HUES64 (cell line): ENCODE data around the gene KRT6A.

Source experiments
- H3K27ac ChIP-seq: 2 replicates; pipeline ENCODE4 v1.7.0; 2013; ENCODE audit warnings: low read depth, low read length, inconsistent platforms
- H3K27me3 ChIP-seq: 2 replicates; pipeline ENCODE4 v1.6.1; 2013; ENCODE audit warnings: mild to moderate bottlenecking, low read length; ENCODE audit not compliant: insufficient read depth
- H3K36me3 ChIP-seq: 2 replicates; pipeline ENCODE4 v1.6.1; 2013; ENCODE audit warnings: mild to moderate bottlenecking, low read length; ENCODE audit not compliant: insufficient read depth
- H3K4me1 ChIP-seq: 2 replicates; pipeline ENCODE4 v1.6.1; 2013; ENCODE audit warnings: mild to moderate bottlenecking, low read length, moderate library complexity; ENCODE audit not compliant: insufficient read depth
- H3K4me3 ChIP-seq: 2 replicates; pipeline ENCODE4 v1.5.1; 2013; ENCODE audit warnings: mild to moderate bottlenecking, low read length, moderate library complexity
- H3K9ac ChIP-seq: 2 replicates; pipeline ENCODE4 v1.6.1; 2013; ENCODE audit warnings: mild to moderate bottlenecking, low read depth, low read length
- H3K9me3 ChIP-seq: 2 replicates; pipeline ENCODE4 v1.6.1; 2013; ENCODE audit warnings: low read depth, low read length; ENCODE audit not compliant: insufficient read depth
- WGBS: fragments of 150-250, 120-280 bp; methylation state at CpG from one replicate; pipeline ENCODE4 v1.1.7; 2013; ENCODE audit warnings: missing lambda C conversion rate; 5-methylcytosine and 5-hydroxymethylcytosine counted together

Gene KRT6A

GRCh38 chr12:52531566-52532300, 38.7 kb upstream of the KRT6A start:
- no peaks in the 10 kb centered on the region for H3K4me1 ChIP-seq
- no peaks in the 10 kb centered on the region for H3K9me3 ChIP-seq
- H3K27ac ChIP-seq, result no peak overlapping the region
- no peaks in the 10 kb centered on the region for H3K36me3 ChIP-seq
- H3K27me3 ChIP-seq, result no peaks in the 10 kb centered on the region
- no peak overlapping the region for H3K4me3 ChIP-seq
- WGBS, result 74% methylated on average over 15 of the region's 18 CpGs
- H3K9ac ChIP-seq, result no peak overlapping the region

GRCh38 chr12:52530905-52531304, 37.8 kb upstream of the KRT6A start:
- no peak overlapping the region for H3K4me3 ChIP-seq
- no peaks in the 10 kb centered on the region for H3K36me3 ChIP-seq
- no peak overlapping the region for H3K27ac ChIP-seq
- H3K27me3 ChIP-seq, result no peaks in the 10 kb centered on the region
- no peaks in the 10 kb centered on the region for H3K9me3 ChIP-seq
- no peaks in the 10 kb centered on the region for H3K4me1 ChIP-seq
- no peak overlapping the region for H3K9ac ChIP-seq
- WGBS, result 95% methylated on average over 2 of the region's 2 CpGs

- Histone ChIP-seq H3K9ac (no peak overlapping the region), H3K27ac (no peak overlapping the region), H3K36me3 (no peaks in the 10 kb centered on the region), H3K4me1 (no peaks in the 10 kb centered on the region), H3K27me3 (no peaks in the 10 kb centered on the region), H3K4me3 (no peak overlapping the region), H3K9me3 (no peaks in the 10 kb centered on the region)
- WGBS, result 91% methylated on average over 2 of the region's 2 CpGs
These were observed 37.3 kb upstream of the KRT6A start for GRCh38 chr12:52530366-52530765.

GRCh38 chr12:52529846-52530245, 36.8 kb upstream of the KRT6A start:
- Histone ChIP-seq H3K4me3 (no peak overlapping the region), H3K36me3 (no peaks in the 10 kb centered on the region), H3K9me3 (no peaks in the 10 kb centered on the region), H3K9ac (no peak overlapping the region), H3K27me3 (no peaks in the 10 kb centered on the region), H3K4me1 (no peaks in the 10 kb centered on the region), H3K27ac (no peak overlapping the region)
- WGBS, result 93% methylated on average over 9 of the region's 9 CpGs

- H3K36me3 ChIP-seq, result no peaks in the 10 kb centered on the region
- H3K4me3 ChIP-seq, result no peak overlapping the region
- no peaks in the 10 kb centered on the region for H3K9me3 ChIP-seq
- no peaks in the 10 kb centered on the region for H3K4me1 ChIP-seq
- H3K9ac ChIP-seq, result no peak overlapping the region
- no peaks in the 10 kb centered on the region for H3K27me3 ChIP-seq
- no peak overlapping the region for H3K27ac ChIP-seq
- WGBS, result 92% methylated on average over 2 of the region's 2 CpGs
These were observed 36.4 kb upstream of the KRT6A start for GRCh38 chr12:52529417-52529816.

GRCh38 chr12:52528641-52529143, 35.6 kb upstream of the KRT6A start:
- Histone ChIP-seq H3K27me3 (no peaks in the 10 kb centered on the region), H3K36me3 (no peaks in the 10 kb centered on the region), H3K9ac (no peak overlapping the region), H3K4me1 (no peaks in the 10 kb centered on the region), H3K4me3 (no peak overlapping the region), H3K27ac (no peak overlapping the region), H3K9me3 (no peaks in the 10 kb centered on the region)
- 92% methylated on average over 8 of the region's 8 CpGs for WGBS

- no peaks in the 10 kb centered on the region for H3K27me3 ChIP-seq
- no peak overlapping the region for H3K4me3 ChIP-seq
- no peak overlapping the region for H3K9ac ChIP-seq
- 65% methylated on average over 4 of the region's 4 CpGs for WGBS
- H3K4me1 ChIP-seq, result no peaks in the 10 kb centered on the region
- H3K36me3 ChIP-seq, result no peaks in the 10 kb centered on the region
- H3K27ac ChIP-seq, result no peak overlapping the region
- no peaks in the 10 kb centered on the region for H3K9me3 ChIP-seq
These were observed 34.2 kb upstream of the KRT6A start for GRCh38 chr12:52527121-52527800.

DNA sequence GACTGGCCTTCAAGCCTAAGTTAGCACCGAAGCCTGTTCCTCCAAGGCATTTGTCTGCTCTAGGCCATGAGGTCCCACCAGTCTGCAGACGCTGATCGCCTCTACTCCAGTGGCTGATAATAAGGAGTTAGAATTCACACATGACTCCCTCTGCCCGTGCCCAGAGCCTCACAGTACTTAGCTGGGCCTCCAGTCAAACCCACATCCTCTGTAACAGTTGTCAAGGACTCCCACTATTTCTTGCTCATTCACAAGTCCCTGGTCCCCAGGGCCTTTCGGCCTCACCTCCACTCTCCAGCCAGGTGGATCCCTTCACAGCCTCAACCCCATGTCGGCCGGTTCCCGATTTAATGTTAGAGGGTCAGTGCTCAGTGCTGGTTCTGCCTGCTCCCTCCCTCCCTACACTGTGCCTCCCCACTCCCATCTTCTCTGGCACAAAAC, 33.5 kb upstream of the KRT6A start:
- WGBS, result 83% methylated on average over 8 of the region's 8 CpGs
- Histone ChIP-seq H3K4me1 (0 out of 2 replicates have a peak, but pooled peaks cover under 1% of the 10 kb centered on the region), H3K9me3 (no peaks in the 10 kb centered on the region), H3K4me3 (no peak overlapping the region), H3K9ac (no peak overlapping the region), H3K27ac (no peak overlapping the region), H3K36me3 (no peaks in the 10 kb centered on the region), H3K27me3 (no peaks in the 10 kb centered on the region)

GRCh38 chr12:52525661-52526499, 32.8 kb upstream of the KRT6A start:
- Histone ChIP-seq H3K9me3 (no peaks in the 10 kb centered on the region), H3K9ac (no peak overlapping the region), H3K27ac (no peak overlapping the region), H3K4me3 (no peak overlapping the region), H3K36me3 (no peaks in the 10 kb centered on the region), H3K4me1 (peaks cover 7% of the 10 kb centered on the region; the same call in 1 of the 2 replicates), H3K27me3 (no peaks in the 10 kb centered on the region)
- WGBS, result 87% methylated on average over 13 of the region's 13 CpGs

DNA sequence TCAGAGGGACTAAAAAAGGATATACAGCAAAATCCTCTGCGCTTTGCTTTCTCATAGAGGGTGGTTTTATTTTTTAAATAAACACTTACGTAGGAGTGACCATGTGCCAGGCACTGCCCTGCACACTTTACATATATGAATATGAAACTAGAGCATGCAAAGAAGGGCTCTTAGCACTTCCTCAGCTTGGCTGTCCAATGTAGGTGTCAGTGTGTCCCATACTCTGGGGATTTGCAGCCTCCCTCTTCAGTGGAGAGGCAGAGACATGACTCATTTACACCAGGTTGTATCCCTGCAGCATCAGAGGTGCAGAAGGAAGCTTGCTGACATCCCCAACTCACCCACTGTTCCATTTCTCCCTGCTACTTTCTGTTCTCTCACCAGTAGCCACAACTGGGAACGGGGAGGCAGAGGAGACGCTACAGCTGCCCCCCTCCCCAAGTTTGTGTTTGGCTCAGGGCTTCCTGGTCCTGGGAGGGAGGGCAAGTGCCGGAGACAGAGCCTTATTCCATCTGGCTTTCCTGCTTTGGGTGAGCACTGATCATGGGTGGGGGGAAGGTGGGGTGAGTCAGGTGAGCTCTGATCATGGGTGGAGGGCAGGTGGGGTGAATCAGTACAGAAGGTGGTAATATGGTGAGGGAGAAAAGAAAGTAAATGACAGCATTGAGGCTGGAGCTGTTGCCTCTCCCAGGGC, 32.0 kb upstream of the KRT6A start:
- no peaks in the 10 kb centered on the region for H3K9me3 ChIP-seq
- H3K4me1 ChIP-seq, result peaks cover 9% of the 10 kb centered on the region; the same call in 1 of the 2 replicates
- H3K9ac ChIP-seq, result no peak overlapping the region
- H3K4me3 ChIP-seq, result no peak overlapping the region
- WGBS, result 92% methylated on average over 5 of the region's 5 CpGs
- no peaks in the 10 kb centered on the region for H3K36me3 ChIP-seq
- no peak overlapping the region for H3K27ac ChIP-seq
- H3K27me3 ChIP-seq, result no peaks in the 10 kb centered on the region
